NT2/D1 (cell line): ENCODE data around the gene PSMF1.

Source experiments
- SUZ12 ChIP-seq: IDR thresholded peaks from 2 replicates; pipeline ENCODE4 v1.6.1; 2011; ENCODE audit not compliant: insufficient read length, insufficient read depth; ENCODE audit errors: extremely low read depth
- YY1 ChIP-seq: IDR thresholded peaks from 2 replicates; pipeline ENCODE4 v1.6.1; 2011; ENCODE audit not compliant: insufficient read length, insufficient read depth
- ZNF274 ChIP-seq: IDR thresholded peaks from 2 replicates; pipeline ENCODE4 v1.6.1; 2011; ENCODE audit warnings: mild to moderate bottlenecking, low read depth, low read length

GRCh38 chr20:1207293-1207878 lies 89.0 kb downstream of the PSMF1 start:
- no peak for TF ChIP-seq YY1
- no peak for TF ChIP-seq SUZ12
- no peak for TF ChIP-seq ZNF274
